Central memory CD8-positive, alpha-beta T cell (primary cell): ENCODE data around the gene C5orf63.
"Not testable (repeated sequence)": the region's sequence is repeated elsewhere in the genome, so short reads cannot be mapped to it uniquely, and the experiment has no call there.

ENCODE experiments used
- ATAC-seq: fragments of 150-1000 bp; cut with Tn5 transposase; replicated peaks from 2 replicates; pipeline ENCODE4 v1.10.0; 2022; ENCODE audit warnings: mild to moderate bottlenecking, moderate FRiP score, moderate number of reproducible peaks; ENCODE audit not compliant: poor library complexity, severe bottlenecking; ENCODE audit errors: extremely low read depth
- DNase-seq, 2 donors: peaks; one replicate each; pipeline ENCODE4 v3.0.0; 2021; ENCODE audit warnings: low spot score in 2 of 2
- H3K27ac Mint-ChIP-seq: one replicate; pipeline ENCODE4 v1.8.0; 2022; ENCODE audit warnings: low read depth, mild to moderate bottlenecking, moderate library complexity, mixed read lengths
- H3K27me3 Mint-ChIP-seq: one replicate; pipeline ENCODE4 v1.8.0; 2022; ENCODE audit warnings: mixed read lengths
- H3K36me3 Mint-ChIP-seq: one replicate; pipeline ENCODE4 v1.8.0; 2022; ENCODE audit warnings: mild to moderate bottlenecking, moderate library complexity, mixed read lengths; ENCODE audit not compliant: insufficient read depth
- H3K4me1 Mint-ChIP-seq: one replicate; pipeline ENCODE4 v1.8.0; 2022; ENCODE audit warnings: mixed read lengths
- H3K4me3 Mint-ChIP-seq: one replicate; pipeline ENCODE4 v1.8.0; 2022; ENCODE audit warnings: mild to moderate bottlenecking, moderate library complexity, mixed read lengths
- H3K9me3 Mint-ChIP-seq: one replicate; pipeline ENCODE4 v1.8.0; 2022; ENCODE audit warnings: mixed read lengths

C5orf63 gene

DNA sequence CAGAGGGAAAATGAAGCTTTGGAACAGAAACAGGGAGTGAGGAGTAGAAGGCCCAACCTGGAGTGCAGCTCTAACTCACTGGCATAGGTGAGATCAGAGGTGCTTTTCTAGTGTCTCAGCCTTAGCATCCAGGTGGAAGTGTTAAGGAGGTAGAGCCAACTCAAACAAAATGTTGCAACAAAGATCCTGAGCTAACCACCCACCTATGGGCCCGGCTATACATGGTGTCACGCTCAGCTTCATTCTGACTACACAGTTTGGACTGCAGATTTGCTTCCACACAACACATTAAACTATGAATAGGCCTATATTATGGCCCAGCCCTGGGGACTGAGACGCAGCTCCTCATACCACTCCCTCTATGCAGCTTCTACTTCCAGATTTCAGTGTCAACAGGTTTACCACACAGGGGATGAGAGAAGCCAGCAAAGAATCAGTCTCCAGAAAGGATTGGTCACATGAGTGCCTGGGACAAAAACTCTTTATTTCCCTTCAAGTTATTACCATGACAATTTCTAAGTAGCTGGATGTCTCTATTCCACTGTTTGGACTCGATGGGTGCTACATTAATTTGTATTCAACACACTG, 9.0 kb downstream of the C5orf63 start:
- Mint-ChIP-seq H3K4me3 (no peak overlapping the region), H3K27me3 (no peaks in the 10 kb centered on the region), H3K9me3 (no peaks in the 10 kb centered on the region), H3K27ac (no peak overlapping the region), H3K36me3 (no peaks in the 10 kb centered on the region), H3K4me1 (no peaks in the 10 kb centered on the region)
- no peak for DNase-seq
- ATAC-seq, result no peak

DNA sequence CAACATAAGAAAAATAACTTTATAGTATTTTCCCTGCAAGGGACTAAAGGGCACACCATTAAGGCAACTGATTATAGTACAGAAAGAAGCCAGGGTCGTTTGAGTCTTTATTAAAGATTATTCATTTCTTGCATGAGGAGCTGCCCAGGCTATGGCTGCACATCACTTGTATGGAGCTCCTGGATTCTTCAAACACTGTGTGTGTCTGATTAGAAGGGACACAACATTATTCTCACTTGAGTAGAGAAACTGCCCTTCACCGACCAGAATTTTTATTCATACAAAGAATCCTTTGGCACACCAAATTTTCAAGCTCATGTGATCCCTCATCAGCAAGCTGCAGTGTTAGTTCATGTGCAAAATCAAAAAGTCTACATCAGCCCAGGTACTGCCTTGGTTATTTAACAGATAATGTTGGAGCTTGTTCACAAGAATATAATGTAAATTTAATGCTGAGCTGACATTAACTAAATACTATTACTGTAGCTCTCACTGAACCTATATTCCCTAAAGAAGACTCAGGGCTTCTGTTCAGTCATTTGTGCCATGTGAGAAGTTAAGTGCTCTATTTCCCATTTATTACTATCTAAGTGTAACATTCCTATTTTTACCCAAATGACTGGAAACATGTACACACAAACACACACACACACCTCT, 9.9 kb downstream of the C5orf63 start:
- DNase-seq, result no peak
- Mint-ChIP-seq H3K4me3 (no peak overlapping the region), H3K4me1 (no peaks in the 10 kb centered on the region), H3K27ac (no peak overlapping the region), H3K9me3 (no peaks in the 10 kb centered on the region), H3K27me3 (no peaks in the 10 kb centered on the region), H3K36me3 (no peaks in the 10 kb centered on the region)
- no peak for ATAC-seq

DNA sequence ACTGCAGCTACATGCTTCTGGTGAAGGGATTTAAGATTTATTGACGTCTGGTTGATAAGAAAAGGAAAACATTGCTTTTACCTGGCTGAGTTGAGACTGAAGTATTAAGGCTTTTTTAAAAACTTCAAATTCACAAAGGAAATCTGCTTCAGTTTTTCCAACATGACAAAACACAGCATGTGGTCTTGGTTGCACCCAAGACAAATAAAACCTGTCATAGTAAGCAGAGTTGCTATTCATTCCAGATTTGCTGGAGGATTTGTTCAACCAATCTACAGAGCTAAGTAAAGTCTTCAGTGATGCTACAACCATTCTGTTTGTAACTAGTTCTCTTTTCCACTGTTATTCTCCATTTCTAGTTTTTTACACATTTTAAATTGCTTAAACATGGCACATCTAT, 11.3 kb downstream of the C5orf63 start:
- DNase-seq (no peak), ATAC-seq (no peak)
- H3K36me3 Mint-ChIP-seq, result peaks cover 3% of the 10 kb centered on the region
- no peaks in the 10 kb centered on the region for H3K4me1 Mint-ChIP-seq
- no peaks in the 10 kb centered on the region for H3K27me3 Mint-ChIP-seq
- no peaks in the 10 kb centered on the region for H3K9me3 Mint-ChIP-seq
- no peak overlapping the region for H3K4me3 Mint-ChIP-seq
- H3K27ac Mint-ChIP-seq, result no peak overlapping the region

DNA sequence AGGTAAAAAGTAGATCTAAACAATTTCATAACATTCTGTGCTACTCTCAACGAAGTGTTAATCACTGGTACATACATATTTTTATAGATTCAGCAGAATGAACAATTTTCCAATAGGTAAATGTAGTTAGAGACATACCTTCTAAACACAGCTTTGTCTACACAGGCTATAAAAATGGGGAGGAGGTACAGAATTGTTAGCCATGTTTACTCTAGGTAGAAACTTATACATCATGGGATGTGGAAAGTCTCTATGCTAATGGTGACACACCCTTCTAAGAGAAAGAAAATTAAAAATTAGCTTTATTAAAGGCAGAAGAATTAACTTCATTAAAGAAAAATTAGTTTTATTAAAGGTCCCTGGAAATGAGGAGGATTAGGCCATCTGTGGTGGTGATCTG, 11.8 kb downstream of the C5orf63 start:
- Mint-ChIP-seq H3K9me3 (no peaks in the 10 kb centered on the region), H3K4me3 (no peak overlapping the region), H3K27me3 (no peaks in the 10 kb centered on the region), H3K36me3 (peaks cover 3% of the 10 kb centered on the region), H3K4me1 (no peaks in the 10 kb centered on the region), H3K27ac (no peak overlapping the region)
- ATAC-seq, result no peak
- no peak for DNase-seq

DNA sequence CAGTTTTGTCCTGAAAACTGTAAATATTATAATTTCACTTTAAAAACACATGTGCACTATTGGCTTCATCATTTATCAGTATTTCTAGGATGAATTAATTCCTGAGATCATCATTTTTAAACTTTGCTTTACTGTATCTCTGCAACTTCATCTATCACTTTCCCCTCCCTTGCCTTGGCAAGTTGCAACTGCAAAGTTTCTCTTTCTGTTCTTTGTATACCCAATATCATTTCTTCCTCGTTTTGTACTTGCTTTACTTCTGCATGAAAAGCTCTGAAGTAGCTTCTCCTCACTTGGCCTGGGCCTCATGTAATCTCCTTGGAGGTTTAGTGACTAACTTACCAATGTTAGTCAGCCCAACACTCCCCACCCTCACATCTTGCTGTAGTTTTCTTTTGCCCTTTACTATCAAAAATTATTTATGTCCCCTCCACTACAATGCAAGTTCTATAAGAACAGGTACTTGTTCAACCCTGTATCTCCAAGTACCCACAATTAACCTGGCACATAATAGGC, 12.8 kb downstream of the C5orf63 start:
- no peaks in the 10 kb centered on the region for H3K4me1 Mint-ChIP-seq
- DNase-seq, result no peak
- H3K9me3 Mint-ChIP-seq, result no peaks in the 10 kb centered on the region
- no peaks in the 10 kb centered on the region for H3K27me3 Mint-ChIP-seq
- no peak overlapping the region for H3K4me3 Mint-ChIP-seq
- H3K27ac Mint-ChIP-seq, result peak overlapping the region; percentile 0
- ATAC-seq, result no peak
- H3K36me3 Mint-ChIP-seq, result peaks cover 4% of the 10 kb centered on the region

DNA sequence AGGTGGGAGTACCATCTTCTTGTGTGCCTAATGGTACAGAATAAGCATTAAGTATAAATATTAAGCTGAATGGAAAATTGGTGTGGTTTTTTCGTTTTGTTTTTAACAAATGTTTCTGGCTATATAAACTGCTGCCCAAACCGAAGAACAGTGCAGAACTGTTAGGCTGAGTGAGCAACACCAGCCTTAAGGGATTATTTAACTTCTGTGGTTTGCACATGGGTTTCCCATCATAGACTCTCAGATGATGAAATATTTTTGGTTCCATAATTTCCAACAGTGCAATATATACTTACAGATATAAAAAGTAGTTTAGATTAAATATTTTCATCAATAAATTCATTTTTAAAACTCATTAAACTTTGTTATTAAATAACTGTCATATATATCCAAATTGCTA, 16.4 kb downstream of the C5orf63 start:
- DNase-seq (no peak), ATAC-seq (no peak)
- Mint-ChIP-seq H3K9me3 (no peaks in the 10 kb centered on the region), H3K4me1 (no peaks in the 10 kb centered on the region), H3K27ac (no peak overlapping the region), H3K27me3 (no peaks in the 10 kb centered on the region), H3K4me3 (no peak overlapping the region), H3K36me3 (peaks cover 6% of the 10 kb centered on the region)

DNA sequence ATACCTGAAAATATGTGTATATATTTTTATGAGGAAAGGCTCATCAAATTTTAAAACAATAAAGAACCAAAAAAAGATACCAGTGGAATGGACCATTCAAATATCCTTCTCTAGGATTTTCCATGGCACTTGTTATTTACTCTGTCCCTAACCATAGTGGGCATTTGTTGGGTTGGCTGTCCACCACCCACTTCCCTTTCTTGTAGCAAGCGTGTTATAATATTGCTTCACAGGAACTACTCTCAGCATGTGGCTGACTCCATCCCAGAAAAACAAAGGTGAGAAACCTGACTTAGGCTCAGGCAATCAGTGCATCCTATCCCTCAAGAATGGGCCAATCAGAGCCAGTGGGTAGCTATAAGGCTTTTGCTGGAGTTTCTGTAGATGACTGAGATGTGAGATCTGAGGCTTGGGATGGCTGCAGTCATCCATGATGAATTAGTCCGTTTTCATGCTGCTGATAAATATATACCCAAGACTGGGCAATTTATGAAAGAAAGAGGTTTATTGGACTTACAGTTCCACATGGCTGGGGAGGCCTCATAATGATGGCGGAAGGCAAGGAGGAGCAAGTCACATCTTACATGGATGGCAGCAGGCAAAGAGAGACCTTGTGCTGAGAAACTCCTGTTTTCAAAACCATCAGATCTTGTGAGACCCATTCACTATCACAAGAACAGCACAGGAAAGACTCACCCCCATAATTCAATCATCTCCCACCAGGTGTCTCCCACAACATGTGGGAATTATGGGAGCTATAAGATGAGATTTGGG, 17.2 kb downstream of the C5orf63 start:
- H3K4me3 Mint-ChIP-seq, result no peak overlapping the region
- H3K27me3 Mint-ChIP-seq, result no peaks in the 10 kb centered on the region
- H3K9me3 Mint-ChIP-seq, result no peaks in the 10 kb centered on the region
- no peaks in the 10 kb centered on the region for H3K4me1 Mint-ChIP-seq
- H3K36me3 Mint-ChIP-seq, result peaks cover 6% of the 10 kb centered on the region
- DNase-seq (no peak), ATAC-seq (no peak)
- H3K27ac Mint-ChIP-seq, result no peak overlapping the region

DNA sequence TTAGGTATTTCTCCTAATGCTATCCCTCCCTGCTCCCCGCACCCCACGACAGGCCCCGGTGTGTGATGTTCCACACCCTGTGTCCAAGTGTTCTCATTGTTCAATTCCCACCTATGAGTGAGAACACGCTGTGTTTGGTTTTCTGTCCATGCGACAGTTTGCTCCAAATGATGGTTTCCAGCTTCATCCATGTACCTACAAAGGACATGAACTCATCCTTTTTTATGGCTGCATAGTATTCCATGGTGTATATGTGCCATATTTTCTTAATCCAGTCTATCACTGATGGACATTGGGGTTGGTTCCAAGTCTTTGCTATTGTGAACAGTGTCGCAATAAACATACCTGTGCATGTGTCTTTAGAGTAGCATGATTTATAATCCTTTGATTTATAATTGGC, 19.8 kb downstream of the C5orf63 start:
- H3K36me3 Mint-ChIP-seq, ATAC-seq, H3K4me1 Mint-ChIP-seq, DNase-seq, H3K9me3 Mint-ChIP-seq, H3K27me3 Mint-ChIP-seq, H3K27ac Mint-ChIP-seq, H3K4me3 Mint-ChIP-seq: not testable (repeated sequence)

DNA sequence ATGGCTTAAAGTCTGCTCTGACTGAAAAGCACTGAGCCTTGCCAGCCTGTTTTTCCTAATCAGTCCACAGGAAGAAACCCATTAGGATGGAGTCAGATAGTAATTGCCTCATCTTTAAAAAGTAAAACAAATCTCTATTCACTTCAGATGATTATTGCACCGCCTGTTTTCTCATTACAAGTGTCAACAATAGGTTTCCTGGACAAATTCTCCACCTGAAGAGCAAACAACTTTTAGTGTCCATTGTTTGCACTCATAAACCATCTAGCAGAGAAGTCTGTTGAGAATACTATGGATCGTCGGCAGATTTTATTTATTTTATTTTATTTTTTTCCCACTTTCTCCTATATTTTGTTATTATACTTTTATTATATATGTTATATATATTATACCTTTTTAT, 20.3 kb downstream of the C5orf63 start:
- H3K4me3 Mint-ChIP-seq, result no peak overlapping the region
- H3K4me1 Mint-ChIP-seq, result no peaks in the 10 kb centered on the region
- DNase-seq (no peak), ATAC-seq (no peak)
- H3K9me3 Mint-ChIP-seq, result no peaks in the 10 kb centered on the region
- peaks cover 4% of the 10 kb centered on the region for H3K36me3 Mint-ChIP-seq
- no peak overlapping the region for H3K27ac Mint-ChIP-seq
- no peaks in the 10 kb centered on the region for H3K27me3 Mint-ChIP-seq

DNA sequence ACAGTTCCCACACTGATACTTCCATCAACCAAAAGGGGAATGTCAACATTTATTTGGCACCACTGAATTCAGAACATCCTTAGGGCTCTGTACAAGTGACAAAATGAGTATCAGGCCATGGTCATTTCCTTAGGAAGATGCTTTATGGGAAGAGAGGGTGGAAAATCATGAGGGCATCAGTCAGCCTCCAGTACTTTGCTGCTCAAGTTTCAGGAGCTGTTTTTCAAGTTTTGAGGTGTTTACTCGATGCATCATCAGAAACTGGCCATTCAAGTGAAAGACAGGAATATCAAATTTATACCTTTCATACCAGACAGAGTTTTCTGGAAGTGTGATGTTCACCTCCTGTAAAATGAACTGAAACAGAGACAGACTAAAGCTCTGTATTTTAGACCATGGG, 21.7 kb downstream of the C5orf63 start:
- Mint-ChIP-seq H3K27ac (no peak overlapping the region), H3K4me1 (no peaks in the 10 kb centered on the region), H3K36me3 (peaks cover 3% of the 10 kb centered on the region), H3K4me3 (no peak overlapping the region), H3K27me3 (no peaks in the 10 kb centered on the region), H3K9me3 (no peaks in the 10 kb centered on the region)
- DNase-seq, result no peak
- ATAC-seq, result no peak

DNA sequence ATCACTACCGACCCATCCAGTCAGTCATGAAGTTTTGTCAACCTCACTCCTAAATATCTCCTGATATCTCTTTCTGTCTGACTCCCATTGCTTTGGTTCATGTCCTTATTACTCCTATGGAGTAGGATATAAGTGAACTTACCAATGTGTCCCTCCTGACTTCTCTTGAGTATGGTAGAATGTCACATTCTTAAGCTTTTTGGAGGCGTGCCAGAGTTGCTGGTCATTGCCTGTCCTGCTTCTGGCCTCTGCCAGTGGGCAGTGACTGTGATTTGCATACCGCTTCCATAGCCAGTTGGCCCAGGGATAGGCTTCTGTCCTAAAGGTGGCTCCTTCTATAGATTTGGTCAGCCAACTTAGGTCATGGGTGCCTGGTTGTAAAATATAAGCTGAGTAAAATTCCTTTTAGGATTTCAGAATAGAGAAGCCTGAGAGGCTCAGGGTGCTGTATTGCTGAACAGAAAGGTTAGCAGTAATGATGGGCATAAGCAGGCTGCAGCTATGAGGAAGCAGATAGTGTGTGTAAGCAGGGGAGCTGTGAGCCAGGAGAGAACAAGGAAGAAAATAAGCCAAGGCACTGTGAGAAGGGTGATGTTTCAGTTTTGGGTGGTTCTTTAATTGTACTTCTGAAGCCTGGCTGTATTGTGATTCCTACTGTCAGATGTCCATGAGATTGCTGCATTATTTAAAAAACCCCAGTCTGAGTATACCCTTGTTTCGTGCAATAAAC, 26.8 kb downstream of the C5orf63 start:
- Mint-ChIP-seq H3K27me3 (no peaks in the 10 kb centered on the region), H3K27ac (no peak overlapping the region), H3K36me3 (no peaks in the 10 kb centered on the region), H3K4me1 (no peaks in the 10 kb centered on the region), H3K9me3 (no peaks in the 10 kb centered on the region), H3K4me3 (no peak overlapping the region)
- ATAC-seq (no peak), DNase-seq (no peak)

DNA sequence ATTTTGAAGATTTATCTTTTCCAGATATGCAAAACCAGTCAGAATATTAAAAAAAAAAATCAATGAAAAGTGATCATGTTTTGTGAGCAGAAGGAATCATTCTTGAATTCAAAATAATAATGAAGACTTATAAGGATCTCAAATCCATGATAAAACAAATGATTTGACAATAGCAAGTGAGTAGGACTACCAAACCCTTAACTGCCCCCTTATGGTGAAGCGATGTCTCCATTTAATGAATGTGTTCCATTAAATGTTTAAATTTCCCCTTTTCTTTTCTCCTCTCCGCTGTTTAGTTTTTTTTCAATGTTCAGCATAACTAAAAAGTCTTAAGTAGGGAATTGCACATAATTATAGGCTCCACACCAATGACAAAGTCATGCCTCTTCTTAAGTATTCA, 30.7 kb downstream of the C5orf63 start:
- Mint-ChIP-seq H3K27me3 (no peaks in the 10 kb centered on the region), H3K4me1 (no peaks in the 10 kb centered on the region), H3K36me3 (no peaks in the 10 kb centered on the region), H3K27ac (no peak overlapping the region), H3K9me3 (no peaks in the 10 kb centered on the region), H3K4me3 (no peak overlapping the region)
- DNase-seq, result no peak
- no peak for ATAC-seq
